ENCODE data around the gene PTPRD. TPM values are rescaled to one million over a fixed set of nuclear protein-coding genes. Genes with fewer than 3 reads are reported as not detected.

PTPRD gene
- total RNA-seq, 1 experiment from 2014 or later = 1.8 TPM

DNA sequence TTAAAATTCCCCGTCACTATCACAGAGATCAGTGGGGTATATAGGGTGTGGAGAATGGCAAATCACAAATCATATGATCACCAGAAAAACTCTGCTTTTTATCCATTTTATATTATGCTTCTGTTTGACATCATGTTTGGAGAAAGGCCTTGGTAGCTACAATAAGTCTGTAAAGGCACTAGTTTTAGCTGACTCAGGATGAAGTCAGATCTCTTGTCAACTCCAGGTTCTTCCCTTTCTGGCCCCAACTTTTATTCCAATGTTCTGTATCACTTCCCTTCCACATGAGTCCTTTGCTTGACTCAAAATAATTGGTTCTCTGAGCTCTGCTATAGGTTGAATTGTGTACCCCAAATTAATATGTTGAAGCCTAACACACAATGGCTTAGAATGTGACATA, 484.9 kb downstream of the PTPRD start:
- Mint-ChIP-seq H3K4me1 (ENCODE audit: low read depth, unreplicated experiment) (no peaks in the 10 kb centered on the region), H3K27me3 (ENCODE audit: unreplicated experiment) (no peaks in the 10 kb centered on the region), H3K9me3 (ENCODE audit: low read depth, unreplicated experiment) (peaks cover 5% of the 10 kb centered on the region), H3K27ac (ENCODE audit: unreplicated experiment) (no peak overlapping the region), H3K36me3 (ENCODE audit: insufficient read depth, unreplicated experiment) (no peaks in the 10 kb centered on the region), H3K4me3 (ENCODE audit: low read depth, unreplicated experiment) (no peak overlapping the region)
- BruUV-seq (replicated peaks) = no TSS peak
- DNase-seq = no peak
- TF ChIP-seq, protein P1, sequence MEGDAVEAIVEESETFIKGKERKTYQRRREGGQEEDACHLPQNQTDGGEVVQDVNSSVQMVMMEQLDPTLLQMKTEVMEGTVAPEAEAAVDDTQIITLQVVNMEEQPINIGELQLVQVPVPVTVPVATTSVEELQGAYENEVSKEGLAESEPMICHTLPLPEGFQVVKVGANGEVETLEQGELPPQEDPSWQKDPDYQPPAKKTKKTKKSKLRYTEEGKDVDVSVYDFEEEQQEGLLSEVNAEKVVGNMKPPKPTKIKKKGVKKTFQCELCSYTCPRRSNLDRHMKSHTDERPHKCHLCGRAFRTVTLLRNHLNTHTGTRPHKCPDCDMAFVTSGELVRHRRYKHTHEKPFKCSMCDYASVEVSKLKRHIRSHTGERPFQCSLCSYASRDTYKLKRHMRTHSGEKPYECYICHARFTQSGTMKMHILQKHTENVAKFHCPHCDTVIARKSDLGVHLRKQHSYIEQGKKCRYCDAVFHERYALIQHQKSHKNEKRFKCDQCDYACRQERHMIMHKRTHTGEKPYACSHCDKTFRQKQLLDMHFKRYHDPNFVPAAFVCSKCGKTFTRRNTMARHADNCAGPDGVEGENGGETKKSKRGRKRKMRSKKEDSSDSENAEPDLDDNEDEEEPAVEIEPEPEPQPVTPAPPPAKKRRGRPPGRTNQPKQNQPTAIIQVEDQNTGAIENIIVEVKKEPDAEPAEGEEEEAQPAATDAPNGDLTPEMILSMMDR (IDR thresholded peaks at IDR 0.05; ENCODE audit: unreplicated experiment) = no peak
- CTCF ChIA-PET = no interaction called here
- intact Hi-C loops (cut with micrococcal nuclease; ENCODE audit: unreplicated experiment) = no loop called here

DNA sequence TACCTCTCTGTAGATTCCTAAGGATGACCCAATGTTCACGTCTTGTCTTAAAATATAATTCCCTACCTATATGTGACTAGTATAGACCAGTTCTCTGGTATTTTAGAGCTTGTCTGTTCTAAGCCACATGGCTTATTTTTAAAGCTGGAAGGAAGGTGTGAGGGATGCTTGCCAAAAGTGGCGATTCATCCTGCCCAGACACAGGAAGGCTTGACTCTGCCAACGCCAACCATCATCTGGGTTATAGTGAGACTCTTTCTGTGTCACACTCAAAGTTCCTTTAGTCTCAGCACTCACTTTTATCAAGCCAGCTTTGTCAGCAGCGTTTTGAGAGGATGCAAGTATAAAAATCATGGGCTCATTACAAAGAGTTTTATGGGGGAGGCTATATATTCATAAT, 500.0 kb downstream of the PTPRD start:
- no peak for DNase-seq
- CTCF ChIA-PET = no interaction called here
- Mint-ChIP-seq H3K9me3 (ENCODE audit: low read depth, unreplicated experiment) (no peaks in the 10 kb centered on the region), H3K4me1 (ENCODE audit: low read depth, unreplicated experiment) (no peaks in the 10 kb centered on the region), H3K27me3 (ENCODE audit: unreplicated experiment) (no peaks in the 10 kb centered on the region), H3K27ac (ENCODE audit: unreplicated experiment) (no peak overlapping the region), H3K4me3 (ENCODE audit: low read depth, unreplicated experiment) (no peak overlapping the region), H3K36me3 (ENCODE audit: insufficient read depth, unreplicated experiment) (no peaks in the 10 kb centered on the region)
- TF ChIP-seq, protein P1 (IDR thresholded peaks at IDR 0.05; ENCODE audit: unreplicated experiment) = no peak
- intact Hi-C loops (cut with micrococcal nuclease; ENCODE audit: unreplicated experiment) = no loop called here
- no TSS peak for BruUV-seq (replicated peaks)

- no peak overlapping the region for H3K4me3 Mint-ChIP-seq (ENCODE audit: low read depth, unreplicated experiment)
- DNase-seq = no peak
- no peaks in the 10 kb centered on the region for H3K36me3 Mint-ChIP-seq (ENCODE audit: insufficient read depth, unreplicated experiment)
- H3K4me1 Mint-ChIP-seq (ENCODE audit: low read depth, unreplicated experiment) = no peaks in the 10 kb centered on the region
- H3K27me3 Mint-ChIP-seq (ENCODE audit: unreplicated experiment) = no peaks in the 10 kb centered on the region
- H3K9me3 Mint-ChIP-seq (ENCODE audit: low read depth, unreplicated experiment) = no peaks in the 10 kb centered on the region
- CTCF ChIA-PET = no interaction called here
- no TSS peak for BruUV-seq (replicated peaks)
- H3K27ac Mint-ChIP-seq (ENCODE audit: unreplicated experiment) = no peak overlapping the region
- intact Hi-C loops (cut with micrococcal nuclease; ENCODE audit: unreplicated experiment) = no loop called here
- TF ChIP-seq, protein P1 (IDR thresholded peaks at IDR 0.05; ENCODE audit: unreplicated experiment) = no peak
These were observed 500.7 kb downstream of the PTPRD start for GRCh38 chr9:10112070-10112469.

GRCh38 chr9:10108815-10109214, 504.0 kb downstream of the PTPRD start:
- Mint-ChIP-seq H3K4me3 (ENCODE audit: low read depth, unreplicated experiment) (no peak overlapping the region), H3K27me3 (ENCODE audit: unreplicated experiment) (no peaks in the 10 kb centered on the region), H3K27ac (ENCODE audit: unreplicated experiment) (no peak overlapping the region), H3K4me1 (ENCODE audit: low read depth, unreplicated experiment) (no peaks in the 10 kb centered on the region), H3K9me3 (ENCODE audit: low read depth, unreplicated experiment) (peaks cover 2% of the 10 kb centered on the region), H3K36me3 (ENCODE audit: insufficient read depth, unreplicated experiment) (no peaks in the 10 kb centered on the region)
- CTCF ChIA-PET = no interaction called here
- no TSS peak for BruUV-seq (replicated peaks)
- TF ChIP-seq, protein P1 (IDR thresholded peaks at IDR 0.05; ENCODE audit: unreplicated experiment) = no peak
- intact Hi-C loops (cut with micrococcal nuclease; ENCODE audit: unreplicated experiment) = no loop called here
- no peak for DNase-seq

DNA sequence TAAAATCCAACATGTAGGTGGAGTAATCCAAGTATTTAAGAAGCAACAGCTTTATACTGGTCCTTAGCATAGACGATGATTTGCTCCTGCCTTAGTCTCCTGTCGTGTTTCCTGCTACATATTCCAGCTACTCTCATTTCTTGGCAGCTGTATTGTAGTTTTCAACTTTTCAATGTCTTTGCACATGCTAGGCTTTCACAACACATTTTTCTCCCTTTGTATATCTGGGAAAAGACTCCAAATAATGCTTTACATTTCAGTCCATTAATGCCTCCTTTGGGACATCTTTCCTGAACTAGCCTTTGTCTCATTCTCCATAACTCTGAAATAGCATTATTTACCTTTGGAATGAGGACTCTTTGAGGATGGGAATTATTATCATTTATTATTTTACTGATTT, 508.0 kb downstream of the PTPRD start:
- TF ChIP-seq, protein P1 (IDR thresholded peaks at IDR 0.05; ENCODE audit: unreplicated experiment) = no peak
- intact Hi-C loops (cut with micrococcal nuclease; ENCODE audit: unreplicated experiment) = no loop called here
- Mint-ChIP-seq H3K4me3 (ENCODE audit: low read depth, unreplicated experiment) (no peak overlapping the region), H3K36me3 (ENCODE audit: insufficient read depth, unreplicated experiment) (no peaks in the 10 kb centered on the region), H3K4me1 (ENCODE audit: low read depth, unreplicated experiment) (no peaks in the 10 kb centered on the region), H3K9me3 (ENCODE audit: low read depth, unreplicated experiment) (peaks cover 2% of the 10 kb centered on the region), H3K27me3 (ENCODE audit: unreplicated experiment) (no peaks in the 10 kb centered on the region), H3K27ac (ENCODE audit: unreplicated experiment) (no peak overlapping the region)
- no peak for DNase-seq
- no TSS peak for BruUV-seq (replicated peaks)
- CTCF ChIA-PET = no interaction called here

Data from Calu3 (cell line).